HepG2 (cell line): ENCODE data around the gene N4BP2. TPM values are rescaled to one million over a fixed set of nuclear protein-coding genes. Genes with fewer than 3 reads are reported as not detected.

Experiments
- ATAC-seq: fragments of 200-7000 bp; cut with Tn5 transposase; 3 replicates; pipeline ENCODE4 v1.9.1; 2020; ENCODE audit warnings: mild to moderate bottlenecking, moderate library complexity
- BruUV-seq: library from RNA; stranded (reverse); fragments of 400-500 nt; replicated peaks from 2 replicates; lab custom pipeline; 2021; lab: Mats Ljungman, UMichigan
- CTCF ChIA-PET: fragments of 300-600 bp; formaldehyde crosslinking; extraction: SDS; loops from one replicate; lab custom pipeline; 2021; ENCODE audit warnings: low total read pairs, inconsistent platforms, low intra/inter-chr PET ratio; lab: Yijun Ruan, JAX
- POLR2A ChIA-PET: fragments of 350-600 bp; sonication (Branson Sonifier 250); formaldehyde crosslinking; loops from one replicate; lab custom pipeline; 2020; ENCODE audit warnings: antibody characterized with exemption, inconsistent platforms; lab: Yijun Ruan, JAX
- DNase-seq: peaks from one replicate; pipeline ENCODE4 v3.0.0-alpha.2; 2015; ENCODE audit warnings: low spot score
- FAIRE-seq: peaks from 3 replicates; lab custom pipeline; 2011; peaks lifted over from hg19 to GRCh38; lab: Jason Lieb, UNC
- H2AFZ ChIP-seq: one replicate; pipeline ENCODE4 v1.6.1; 2011; ENCODE audit warnings: low read length, inconsistent platforms
- H3K27ac ChIP-seq: fragments of 300-600 bp; 3 replicates; pipeline ENCODE4 v1.8.0; 2011; ENCODE audit warnings: mixed run types, mild to moderate bottlenecking, mixed read lengths, low read length, inconsistent platforms; ENCODE audit not compliant: insufficient read depth; ENCODE audit errors: extremely low read length
- H3K27me3 ChIP-seq, 2 experiments: fragments of 200-600 bp in 1 of 2; 2 replicates in 1 of 2; 3 replicates in 1 of 2; pipeline versions ENCODE4 v1.6.0 to v1.8.0; 2011; ENCODE audit warnings: low read length in 2 of 2, mild to moderate bottlenecking in 2 of 2, moderate library complexity in 2 of 2, inconsistent platforms in 1 of 2; ENCODE audit not compliant: insufficient read depth in 2 of 2, control insufficient read depth in 1 of 2
- H3K36me3 ChIP-seq, 2 experiments: fragments of 200-600 bp in 1 of 2; replicated peaks in 1 of 2; 2 replicates in 1 of 2; 3 replicates in 1 of 2; pipeline versions ENCODE4 v1.5.1 to v1.8.0; 2011; ENCODE audit warnings: low read length in 2 of 2, inconsistent platforms in 1 of 2; ENCODE audit not compliant: insufficient read depth in 2 of 2, control insufficient read depth in 1 of 2
- H3K4me1 ChIP-seq: 2 replicates; pipeline ENCODE4 v1.5.1; 2012; ENCODE audit warnings: low read length, inconsistent platforms; ENCODE audit not compliant: insufficient read depth
- H3K4me2 ChIP-seq: 2 replicates; pipeline ENCODE4 v1.6.0; 2011; ENCODE audit warnings: low read depth, low read length, inconsistent platforms
- H3K4me3 ChIP-seq, 3 experiments: fragments of 200-600 bp in 1 of 3; sonication (generic), shearing (Covaris generic) in 1 of 3; replicated peaks in 1 of 3; 2 replicates each; pipeline ENCODE4 v1.5.1; 2011 to 2016; ENCODE audit warnings: low read length in 3 of 3, inconsistent platforms in 2 of 3, low read depth in 2 of 3, mild to moderate bottlenecking in 2 of 3, control low read depth in 1 of 3, mixed read lengths in 1 of 3; ENCODE audit not compliant: insufficient read depth in 1 of 3
- H3K79me2 ChIP-seq: one replicate; pipeline ENCODE4 v1.6.1; 2011; ENCODE audit warnings: low read length, inconsistent platforms; ENCODE audit not compliant: insufficient read depth
- H3K9ac ChIP-seq: 2 replicates; pipeline ENCODE4 v1.6.0; 2011; ENCODE audit warnings: mild to moderate bottlenecking, low read depth, low read length, inconsistent platforms; ENCODE audit not compliant: insufficient read depth
- H3K9me3 ChIP-seq: 2 replicates; pipeline ENCODE4 v1.5.1; 2012; ENCODE audit warnings: mild to moderate bottlenecking, low read length
- H4K20me1 ChIP-seq: 2 replicates; pipeline ENCODE4 v1.6.0; 2011; ENCODE audit warnings: inconsistent platforms, mild to moderate bottlenecking, low read length, moderate library complexity; ENCODE audit not compliant: insufficient read depth
- CCAR2 ChIP-seq: fragments of 200-400 bp; formaldehyde crosslinking; optimal IDR thresholded peaks from 2 replicates; pipeline ENCODE3; 2018; ENCODE audit warnings: low read depth, mild to moderate bottlenecking, low read length, moderate library complexity
- DNMT1 ChIP-seq: sonication (generic); formaldehyde crosslinking; IDR thresholded peaks from 2 replicates; pipeline ENCODE4 v1.5.1; 2020; ENCODE audit warnings: mild to moderate bottlenecking, missing genetic modification reagents
- E2F5 ChIP-seq: sonication (generic); formaldehyde crosslinking; conservative IDR thresholded peaks from 2 replicates; pipeline ENCODE4 v1.4.0; 2020; ENCODE audit warnings: missing genetic modification reagents
- GATAD1 ChIP-seq: IDR thresholded peaks from 2 replicates; pipeline ENCODE4 v1.6.1; 2016; ENCODE audit warnings: missing genetic modification reagents, missing compliant biosample characterization
- IKZF4 ChIP-seq: sonication (generic); formaldehyde crosslinking; IDR thresholded peaks from 2 replicates; pipeline ENCODE4 v1.5.1; 2020; ENCODE audit warnings: borderline replicate concordance, mild to moderate bottlenecking, low read depth, missing genetic modification reagents; ENCODE audit errors: not compliant biosample characterization
- NFKB2 ChIP-seq: sonication (generic); formaldehyde crosslinking; IDR thresholded peaks from 2 replicates; pipeline ENCODE4 v1.4.0; 2020; ENCODE audit warnings: missing genetic modification reagents, borderline replicate concordance
- PBX2 ChIP-seq: IDR thresholded peaks from 2 replicates; pipeline ENCODE4 v1.6.1; 2016; ENCODE audit warnings: control low read depth
- SNAPC2 ChIP-seq: sonication (generic); formaldehyde crosslinking; IDR thresholded peaks from 2 replicates; pipeline ENCODE4 v1.8.1; 2022; ENCODE audit warnings: mild to moderate bottlenecking, missing genetic modification reagents
- XBP1 ChIP-seq: sonication (generic); formaldehyde crosslinking; IDR thresholded peaks from 2 replicates; pipeline ENCODE4 v1.5.0; 2020; ENCODE audit warnings: missing genetic modification reagents
- ZNF17 ChIP-seq: sonication (generic); formaldehyde crosslinking; IDR thresholded peaks from 2 replicates; pipeline ENCODE4 v1.5.0; 2020; ENCODE audit warnings: mild to moderate bottlenecking, missing genetic modification reagents
- WGBS: methylation state at CpG from one replicate; pipeline ENCODE4 v1.1.6; 2017; ENCODE audit warnings: low lambda C conversion rate; 5-methylcytosine and 5-hydroxymethylcytosine counted together
- in situ Hi-C: cut with HindIII; loops from 2 replicates; pipeline ENCODE4 v1.10.0; 2017; ENCODE audit warnings: low pct_unique_long_range_greater_than_20kb; ENCODE audit not compliant: extremely low pct_ligation_motif_present
- intact Hi-C: fragments of 100-400 bp; cut with micrococcal nuclease; formaldehyde crosslinking; loops from one replicate; pipeline ENCODE4 v1.10.0; 2022; ENCODE audit not compliant: unreplicated experiment
- polyA plus RNA-seq, 8 experiments: library from polyadenylated mRNA; depleted of rRNA in 3 of 8; stranded (reverse) in 7 of 8; unstranded in 1 of 8; fragments of >200 nt; fragmentation: Illumina TruSeq in 4 of 8; extraction: Trizol in 4 of 8; gene quantifications; 2 replicates each; pipeline versions ENCODE4 v1.2.1 to v1.2.3, GENCODE V29; 2011 to 2016; ENCODE audit warnings: low read depth in 4 of 8, missing spikeins in 1 of 8, mixed read lengths in 1 of 8; ENCODE audit not compliant: insufficient read depth in 1 of 8
- total RNA-seq, 5 experiments: library from RNA; depleted of rRNA; stranded (reverse); fragments of >200 nt; fragmentation: Illumina TruSeq; extraction: Trizol; gene quantifications; 2 replicates each; pipeline ENCODE4 v1.2.3, GENCODE V29; 2016; ENCODE audit warnings: low read depth in 1 of 5

Gene N4BP2
- total and polyA plus RNA-seq, 2 of the 13 experiments (the other 11 are each of a cell fraction or from before 2014, with no cell fraction given) = 5.6 to 12.9 TPM

- H3K27ac ChIP-seq = no peak within 1 kb of the TSS
- no peak for FAIRE-seq
- no peaks in the 10 kb centered on the region for H3K9me3 ChIP-seq
- CTCF ChIA-PET = no interaction called here
- peaks cover 51% of the 10 kb centered on the region for H3K4me1 ChIP-seq
- POLR2A ChIA-PET = no interaction called here
- no peak for DNase-seq
- ATAC-seq = no peak
- no peaks in the 10 kb centered on the region for H3K36me3 ChIP-seq
- BruUV-seq = no TSS peak
- no peak within 1 kb of the TSS for H3K4me3 ChIP-seq
- no peak for TF ChIP-seq IKZF4 (CRISPR knock-in tag)
- no peak for TF ChIP-seq GATAD1 (CRISPR knock-in tag)
- no peak for TF ChIP-seq PBX2
- TF ChIP-seq SNAPC2 (CRISPR knock-in tag) = no peak
- no peak for TF ChIP-seq NFKB2 (CRISPR knock-in tag)
- TF ChIP-seq XBP1 (CRISPR knock-in tag) = no peak
- no peak for TF ChIP-seq ZNF17 (CRISPR knock-in tag)
- TF ChIP-seq CCAR2 = no peak
- no peak for TF ChIP-seq DNMT1
- TF ChIP-seq E2F5 (CRISPR knock-in tag) = no peak
- intact Hi-C loops (no loop called here), in situ Hi-C loops (no loop called here)
- H3K4me2 ChIP-seq = no peak within 1 kb of the TSS
- H3K27me3 ChIP-seq = no peaks in the 10 kb centered on the region; a peak in 1 of 5 replicates
- no peak within 1 kb of the TSS for H2AFZ ChIP-seq
- no peaks in the 10 kb centered on the region for H3K79me2 ChIP-seq
- H4K20me1 ChIP-seq = no peaks in the 10 kb centered on the region
- WGBS = 81% methylated on average over 13 of the region's 14 CpGs
- H3K9ac ChIP-seq = no peak within 1 kb of the TSS
These were observed 140.2 kb downstream of the N4BP2 start, which contains the start of gene RHOH for GRCh38 chr4:40196724-40197281. Gene RHOH (plus strand): TSS chr4:40197031. CDS start chr4:40243387, 46,356 bp downstream.
